Measurements from ENCODE around the gene FBXO42. TPM values are rescaled to one million over a fixed set of nuclear protein-coding genes. Genes with fewer than 3 reads are reported as not detected.
A peak's percentile ranks its signal among the peaks of the same experiment; 100 is the strongest.
"Not testable (repeated sequence)": the region's sequence is repeated elsewhere in the genome, so short reads cannot be mapped to it uniquely, and the experiment has no call there.

FBXO42 gene
- total and polyA plus RNA-seq, 3 donors from 2014 or later, result 25.0 to 45.6 (median 42.0) TPM

GRCh38 chr1:16246961-16247360 lies 105.3 kb downstream of the FBXO42 start:
- Histone ChIP-seq H3K36me3 (ENCODE audit: low read depth, missing control alignments) (no peaks in the 10 kb centered on the region), H3K27ac (peak overlapping the region; percentile 61 to 89), H3K27me3 (no peaks in the 10 kb centered on the region), H3K4me1 (peaks cover 46% of the 10 kb centered on the region), H3K9me3 (no peaks in the 10 kb centered on the region), H3K4me3 (no peak overlapping the region)
- intact Hi-C loops (cut with DNase I; ENCODE audit: low total_unique reads), result loop anchor here (10.0 kb wide), 1 partner anchor 162 kb away; no protein-coding TSS in a partner anchor
- TF ChIP-seq, protein P1, sequence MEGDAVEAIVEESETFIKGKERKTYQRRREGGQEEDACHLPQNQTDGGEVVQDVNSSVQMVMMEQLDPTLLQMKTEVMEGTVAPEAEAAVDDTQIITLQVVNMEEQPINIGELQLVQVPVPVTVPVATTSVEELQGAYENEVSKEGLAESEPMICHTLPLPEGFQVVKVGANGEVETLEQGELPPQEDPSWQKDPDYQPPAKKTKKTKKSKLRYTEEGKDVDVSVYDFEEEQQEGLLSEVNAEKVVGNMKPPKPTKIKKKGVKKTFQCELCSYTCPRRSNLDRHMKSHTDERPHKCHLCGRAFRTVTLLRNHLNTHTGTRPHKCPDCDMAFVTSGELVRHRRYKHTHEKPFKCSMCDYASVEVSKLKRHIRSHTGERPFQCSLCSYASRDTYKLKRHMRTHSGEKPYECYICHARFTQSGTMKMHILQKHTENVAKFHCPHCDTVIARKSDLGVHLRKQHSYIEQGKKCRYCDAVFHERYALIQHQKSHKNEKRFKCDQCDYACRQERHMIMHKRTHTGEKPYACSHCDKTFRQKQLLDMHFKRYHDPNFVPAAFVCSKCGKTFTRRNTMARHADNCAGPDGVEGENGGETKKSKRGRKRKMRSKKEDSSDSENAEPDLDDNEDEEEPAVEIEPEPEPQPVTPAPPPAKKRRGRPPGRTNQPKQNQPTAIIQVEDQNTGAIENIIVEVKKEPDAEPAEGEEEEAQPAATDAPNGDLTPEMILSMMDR (IDR thresholded peaks at IDR 0.05), result no peak
- TF ChIP-seq POLR2A (IDR thresholded peaks at IDR 0.05), result no peak
- DNase-seq, result no peak
- WGBS, 2 donors, result 85 to 86% methylated on average over 5 of the region's 5 CpGs

DNA sequence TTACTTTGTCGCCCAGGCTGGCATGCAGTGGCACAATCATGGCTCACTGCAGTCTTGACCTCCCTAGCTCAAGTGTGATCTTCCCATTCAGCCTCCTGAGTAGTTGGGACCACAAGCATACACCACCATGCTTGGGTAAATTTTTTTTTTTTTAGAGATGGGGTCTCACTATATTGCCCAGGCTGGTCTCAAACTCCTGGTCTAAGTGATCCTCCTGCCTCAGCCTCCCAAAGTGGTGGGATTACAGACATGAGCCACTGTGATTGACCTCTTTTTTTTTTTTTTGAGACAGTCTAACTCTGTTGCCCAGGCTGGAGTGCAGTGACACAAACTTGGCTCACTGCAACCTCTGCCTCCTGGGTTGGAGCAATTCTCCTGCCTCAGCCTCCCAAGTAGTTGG lies 106.0 kb downstream of the FBXO42 start:
- H3K4me3 ChIP-seq; H3K27me3 ChIP-seq; H3K36me3 ChIP-seq (ENCODE audit: low read depth, missing control alignments); DNase-seq; H3K9me3 ChIP-seq: not testable (repeated sequence)
- H3K27ac ChIP-seq, result peak overlapping the region in 1 of 2 donors; percentile 89
- intact Hi-C loops (cut with DNase I; ENCODE audit: low total_unique reads), result loop anchor here (10.0 kb wide), 1 partner anchor 161 kb away; no protein-coding TSS in a partner anchor
- peaks cover 41% of the 10 kb centered on the region for H3K4me1 ChIP-seq
- 93 to 100% methylated on average over 1 of the region's 1 CpG for WGBS, 2 donors

GRCh38 chr1:16245476-16246196 lies 106.6 kb downstream of the FBXO42 start:
- DNase-seq, result no peak
- 88 to 94% methylated on average over 6 to 9 of the region's 9 CpGs for WGBS, 2 donors
- intact Hi-C loops (cut with DNase I; ENCODE audit: low total_unique reads), result loop anchor here (10.0 kb wide), 1 partner anchor 161 kb away; no protein-coding TSS in a partner anchor
- Histone ChIP-seq H3K36me3 (ENCODE audit: low read depth, missing control alignments) (no peaks in the 10 kb centered on the region), H3K4me1 (peaks cover 35% of the 10 kb centered on the region), H3K27me3 (no peaks in the 10 kb centered on the region), H3K27ac (no peak overlapping the region), H3K4me3 (no peak overlapping the region), H3K9me3 (no peaks in the 10 kb centered on the region)
- TF ChIP-seq, protein P1 (IDR thresholded peaks at IDR 0.05), result no peak
- TF ChIP-seq POLR2A (IDR thresholded peaks at IDR 0.05), result no peak

DNA sequence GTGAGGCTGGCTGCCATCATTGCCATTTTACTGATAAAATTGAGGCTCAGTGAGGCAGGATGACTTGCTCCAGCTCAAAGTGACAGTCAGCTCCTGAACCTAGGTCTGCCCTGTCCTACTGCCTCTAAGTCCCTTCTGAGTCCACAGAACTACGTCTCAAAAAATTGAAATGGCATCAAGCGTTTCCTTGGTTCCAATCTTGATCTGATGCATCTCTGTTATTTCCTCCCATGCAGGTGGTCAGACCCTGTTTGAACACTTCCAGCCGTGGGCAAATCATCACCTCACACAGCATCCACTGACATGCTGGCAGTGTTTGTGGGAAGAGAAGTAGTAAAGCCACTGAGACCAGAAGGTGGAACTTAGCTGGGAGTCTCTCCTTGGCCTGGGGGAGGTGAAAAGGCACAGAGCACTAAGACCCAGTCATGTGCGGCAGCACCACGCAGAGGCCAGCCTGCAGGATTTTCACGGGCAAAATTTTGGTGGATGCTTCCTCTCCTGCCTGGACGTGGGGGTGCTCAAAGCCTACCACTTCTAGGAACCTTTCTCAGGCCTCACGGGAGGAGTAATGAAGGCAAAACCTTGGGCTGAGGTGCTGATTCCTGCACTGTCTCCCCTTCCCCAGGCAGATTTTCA lies 107.5 kb downstream of the FBXO42 start:
- WGBS, 2 donors, result 84 to 85% methylated on average over 8 of the region's 8 CpGs
- H3K27ac ChIP-seq, result no peak overlapping the region

More for the DNA sequence above, 107.5 kb downstream of the FBXO42 start:
- H3K36me3 ChIP-seq (ENCODE audit: low read depth, missing control alignments), result no peaks in the 10 kb centered on the region
- no peaks in the 10 kb centered on the region for H3K9me3 ChIP-seq
- DNase-seq, result no peak
- intact Hi-C loops (cut with DNase I; ENCODE audit: low total_unique reads), result loop anchor here (10.0 kb wide), 1 partner anchor 160 kb away; no protein-coding TSS in a partner anchor
- H3K4me3 ChIP-seq, result no peak overlapping the region
- H3K27me3 ChIP-seq, result no peaks in the 10 kb centered on the region
- no peak for TF ChIP-seq POLR2A (IDR thresholded peaks at IDR 0.05)
- TF ChIP-seq, protein P1 (IDR thresholded peaks at IDR 0.05), result no peak
- peaks cover 31% of the 10 kb centered on the region for H3K4me1 ChIP-seq
